Sigmoid colon (tissue), 7 donors: Measurements from ENCODE around the gene EFEMP2. TPM values are rescaled to one million over a fixed set of nuclear protein-coding genes. Genes with fewer than 3 reads are reported as not detected.

Source experiments
- DNase-seq: peaks from one replicate; pipeline ENCODE4 v3.0.0-alpha.2; 2019
- H3K27ac ChIP-seq, 4 donors: fragments of 200-600 bp; sonication (generic); one replicate each; pipeline ENCODE4 v1.5.1; 2016 to 2019; ENCODE audit warnings: mild to moderate bottlenecking in 1 of 4
- H3K27me3 ChIP-seq, 3 donors: fragments of 200-600 bp; sonication (generic); one replicate each; pipeline ENCODE4 v1.5.1; 2019; ENCODE audit warnings: mild to moderate bottlenecking in 1 of 3
- H3K36me3 ChIP-seq, 4 donors: fragments of 200-600 bp; sonication (generic); one replicate each; pipeline ENCODE4 v1.5.1; 2016 to 2019
- H3K4me1 ChIP-seq, 4 donors: fragments of 200-600 bp; sonication (generic); one replicate each; pipeline ENCODE4 v1.5.1; 2017 to 2019
- H3K4me3 ChIP-seq, 4 donors: fragments of 200-600 bp; sonication (generic); one replicate each; pipeline ENCODE4 v1.5.1; 2017 to 2019; ENCODE audit warnings: mild to moderate bottlenecking in 2 of 4, moderate library complexity in 1 of 4
- H3K9me3 ChIP-seq, 4 donors: fragments of 200-600 bp in 3 of 4; sonication (generic) in 3 of 4; one replicate each; pipeline versions ENCODE4 v1.5.1 to v1.6.1; 2013 to 2019
- EP300 ChIP-seq, 4 donors: sonication (generic); formaldehyde crosslinking; IDR thresholded peaks; one replicate each; pipeline ENCODE4 v1.6.1; 2017; ENCODE audit warnings: antibody characterized with exemption in 4 of 4
- POLR2A ChIP-seq, 2 donors: fragments of 450-650 bp; IDR thresholded peaks; one replicate each; pipeline ENCODE4 v1.6.1; 2016; ENCODE audit warnings: antibody characterized with exemption in 2 of 2, mild to moderate bottlenecking in 2 of 2, moderate library complexity in 2 of 2
- POLR2AphosphoS5 ChIP-seq, 4 donors: sonication (generic); formaldehyde crosslinking; IDR thresholded peaks; one replicate each; pipeline ENCODE4 v1.6.1; 2017; ENCODE audit warnings: antibody characterized with exemption in 4 of 4
- WGBS, 2 donors: extraction: QIAGEN DNeasy Blood & Tissue Kit; methylation state at CpG; one replicate each; pipeline ENCODE4 v1.1.7; 2013; 5-methylcytosine and 5-hydroxymethylcytosine counted together
- intact Hi-C: fragments of 100-400 bp; cut with DNase I; formaldehyde crosslinking; loops from one replicate; pipeline ENCODE4 v1.15.1; 2023
- polyA plus RNA-seq, 3 donors: library from polyadenylated mRNA; stranded (reverse); fragments of 200-250 nt; gene quantifications; one replicate each; pipeline ENCODE4 v1.2.3, GENCODE V29; 2013
- total RNA-seq, 4 donors: library from RNA; depleted of rRNA; stranded (reverse); fragments of >200 nt; gene quantifications; one replicate each; pipeline ENCODE4 v1.1.0, GENCODE V29; 2016
- TF ChIP-seq, protein P1 (sequence below), 4 experiments: fragments of 450-650 bp in 3 of 4; fragments of 200-600 bp in 1 of 4; IDR thresholded peaks; one replicate each; pipeline ENCODE4 v1.5.1; 2016 to 2019; ENCODE audit warnings: antibody characterized with exemption in 4 of 4, mild to moderate bottlenecking in 3 of 4, moderate library complexity in 2 of 4
- donor health status: healthy with polysubstance abuse.
- donor health status: Bipolar disorder and iron deficiency.
- donor health status: healthy.

Gene EFEMP2
- total and polyA plus RNA-seq, 7 donors: 8.6 to 120 (median 71.7) TPM

DNA sequence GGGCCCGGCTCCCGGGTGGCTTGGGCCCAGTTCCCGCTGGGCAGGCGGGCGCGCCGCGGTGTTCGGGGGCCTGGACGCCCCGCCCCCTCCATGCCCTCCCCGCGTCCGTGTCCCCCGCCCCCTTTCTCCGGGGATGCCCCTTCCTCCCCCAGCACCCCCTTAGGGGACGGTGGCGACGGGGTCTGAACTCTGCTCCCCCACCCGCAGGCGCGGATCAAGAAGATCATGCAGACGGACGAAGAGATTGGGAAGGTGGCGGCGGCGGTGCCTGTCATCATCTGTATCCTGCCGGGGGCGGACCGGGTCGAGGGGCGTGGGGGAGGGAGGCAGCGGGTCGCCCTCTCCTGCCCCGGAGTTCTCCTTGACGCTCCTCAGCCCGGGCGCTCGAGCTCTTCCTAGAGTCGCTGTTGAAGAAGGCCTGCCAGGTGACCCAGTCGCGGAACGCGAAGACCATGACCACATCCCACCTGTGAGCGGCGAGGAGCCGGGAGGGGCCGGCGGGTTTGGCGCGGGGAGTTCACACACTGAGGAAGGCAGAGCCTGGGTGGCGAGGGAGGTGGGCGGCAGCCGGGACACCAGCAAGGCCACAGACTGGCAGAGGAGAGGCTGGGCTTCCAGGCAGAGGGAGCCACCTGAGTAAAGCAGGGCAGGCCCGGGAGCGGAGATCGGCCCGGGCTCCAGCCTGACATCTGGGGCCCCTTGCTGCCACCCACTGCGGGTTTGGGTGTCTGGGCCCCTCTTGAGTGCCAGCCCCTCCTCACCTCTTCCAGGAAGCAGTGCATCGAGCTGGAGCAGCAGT, 47.2 kb upstream of the EFEMP2 start:
- Histone ChIP-seq H3K9me3 (no peaks in the 10 kb centered on the region), H3K36me3 (peaks cover 0 to 36% (median 6%) of the 10 kb centered on the region in 4 donors), H3K27me3 (no peaks in the 10 kb centered on the region), H3K4me1 (peaks cover 0 to 53% (median 49%) of the 10 kb centered on the region in 4 donors), H3K27ac (peak overlapping the region; percentile 86 to 98 (median 90)), H3K4me3 (peak overlapping the region; percentile 68 to 99 (median 92))
- 0 to 1% methylated on average over 60 of the region's 60 CpGs for WGBS, 2 donors
- intact Hi-C loops: loop anchor here (1.0 to 5.0 kb wide), 3 partner anchors 29 to 62 kb away; partner anchors contain the start of genes CCDC85B, CFL1 and SART1
- peak; percentile 84 for DNase-seq
- TF ChIP-seq POLR2A (IDR thresholded peaks at IDR 0.05): no peak
- peak in 1 of 4 donors; percentile 18 for TF ChIP-seq POLR2AphosphoS5 (IDR thresholded peaks at IDR 0.05)

DNA sequence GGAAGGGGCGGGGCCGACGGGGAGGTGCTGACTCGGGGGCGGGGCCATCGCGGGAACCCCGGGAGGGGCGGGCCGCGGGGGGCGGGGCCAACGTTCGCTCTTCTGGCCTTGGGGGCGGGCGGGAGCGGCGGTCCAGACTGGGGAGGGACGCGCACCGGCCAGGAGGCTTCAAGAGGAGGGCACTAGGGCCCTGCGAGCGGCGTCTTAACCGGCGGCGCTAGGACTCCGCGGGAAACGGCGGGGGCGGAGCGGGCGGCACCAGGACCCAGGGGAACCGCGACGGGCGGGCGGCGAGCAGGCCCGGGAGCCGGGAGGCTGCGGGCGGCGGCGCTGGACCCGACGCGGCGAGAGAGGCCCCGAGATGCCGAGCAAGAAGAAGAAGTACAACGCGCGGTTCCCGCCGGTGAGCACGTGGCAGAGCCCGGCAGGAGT, 46.6 kb upstream of the EFEMP2 start, which contains the start of gene DRAP1:
Gene DRAP1 (plus strand): TSS at position 286 of the 432 bp plus-strand sequence. CDS start 76 bp downstream, at position 362.
- peak; percentile 32 to 78 (median 72) for TF ChIP-seq POLR2AphosphoS5 (IDR thresholded peaks at IDR 0.05)
- TF ChIP-seq POLR2A (IDR thresholded peaks at IDR 0.05): peak; percentile 14 to 32
- TF ChIP-seq EP300 (IDR thresholded peaks at IDR 0.05): no peak
- TF ChIP-seq, protein P1, sequence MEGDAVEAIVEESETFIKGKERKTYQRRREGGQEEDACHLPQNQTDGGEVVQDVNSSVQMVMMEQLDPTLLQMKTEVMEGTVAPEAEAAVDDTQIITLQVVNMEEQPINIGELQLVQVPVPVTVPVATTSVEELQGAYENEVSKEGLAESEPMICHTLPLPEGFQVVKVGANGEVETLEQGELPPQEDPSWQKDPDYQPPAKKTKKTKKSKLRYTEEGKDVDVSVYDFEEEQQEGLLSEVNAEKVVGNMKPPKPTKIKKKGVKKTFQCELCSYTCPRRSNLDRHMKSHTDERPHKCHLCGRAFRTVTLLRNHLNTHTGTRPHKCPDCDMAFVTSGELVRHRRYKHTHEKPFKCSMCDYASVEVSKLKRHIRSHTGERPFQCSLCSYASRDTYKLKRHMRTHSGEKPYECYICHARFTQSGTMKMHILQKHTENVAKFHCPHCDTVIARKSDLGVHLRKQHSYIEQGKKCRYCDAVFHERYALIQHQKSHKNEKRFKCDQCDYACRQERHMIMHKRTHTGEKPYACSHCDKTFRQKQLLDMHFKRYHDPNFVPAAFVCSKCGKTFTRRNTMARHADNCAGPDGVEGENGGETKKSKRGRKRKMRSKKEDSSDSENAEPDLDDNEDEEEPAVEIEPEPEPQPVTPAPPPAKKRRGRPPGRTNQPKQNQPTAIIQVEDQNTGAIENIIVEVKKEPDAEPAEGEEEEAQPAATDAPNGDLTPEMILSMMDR (IDR thresholded peaks at IDR 0.05): no peak
- DNase-seq: peak; percentile 99
- H3K4me3 ChIP-seq: peak within 1 kb of the TSS; percentile 90 to 99 (median 97)
- peaks cover 0 to 36% (median 6%) of the 10 kb centered on the region in 4 donors for H3K36me3 ChIP-seq
- no peaks in the 10 kb centered on the region for H3K9me3 ChIP-seq
- intact Hi-C loops: loop anchor here (1.0 to 5.0 kb wide), 3 partner anchors 29 to 62 kb away; partner anchors contain the start of genes CCDC85B, CFL1 and SART1
- WGBS, 2 donors: 1% methylated on average over 59 of the region's 59 CpGs
- H3K27me3 ChIP-seq: no peaks in the 10 kb centered on the region
- peaks cover 0 to 58% (median 53%) of the 10 kb centered on the region in 4 donors for H3K4me1 ChIP-seq
- peak within 1 kb of the TSS; percentile 95 to 99 (median 98) for H3K27ac ChIP-seq

DNA sequence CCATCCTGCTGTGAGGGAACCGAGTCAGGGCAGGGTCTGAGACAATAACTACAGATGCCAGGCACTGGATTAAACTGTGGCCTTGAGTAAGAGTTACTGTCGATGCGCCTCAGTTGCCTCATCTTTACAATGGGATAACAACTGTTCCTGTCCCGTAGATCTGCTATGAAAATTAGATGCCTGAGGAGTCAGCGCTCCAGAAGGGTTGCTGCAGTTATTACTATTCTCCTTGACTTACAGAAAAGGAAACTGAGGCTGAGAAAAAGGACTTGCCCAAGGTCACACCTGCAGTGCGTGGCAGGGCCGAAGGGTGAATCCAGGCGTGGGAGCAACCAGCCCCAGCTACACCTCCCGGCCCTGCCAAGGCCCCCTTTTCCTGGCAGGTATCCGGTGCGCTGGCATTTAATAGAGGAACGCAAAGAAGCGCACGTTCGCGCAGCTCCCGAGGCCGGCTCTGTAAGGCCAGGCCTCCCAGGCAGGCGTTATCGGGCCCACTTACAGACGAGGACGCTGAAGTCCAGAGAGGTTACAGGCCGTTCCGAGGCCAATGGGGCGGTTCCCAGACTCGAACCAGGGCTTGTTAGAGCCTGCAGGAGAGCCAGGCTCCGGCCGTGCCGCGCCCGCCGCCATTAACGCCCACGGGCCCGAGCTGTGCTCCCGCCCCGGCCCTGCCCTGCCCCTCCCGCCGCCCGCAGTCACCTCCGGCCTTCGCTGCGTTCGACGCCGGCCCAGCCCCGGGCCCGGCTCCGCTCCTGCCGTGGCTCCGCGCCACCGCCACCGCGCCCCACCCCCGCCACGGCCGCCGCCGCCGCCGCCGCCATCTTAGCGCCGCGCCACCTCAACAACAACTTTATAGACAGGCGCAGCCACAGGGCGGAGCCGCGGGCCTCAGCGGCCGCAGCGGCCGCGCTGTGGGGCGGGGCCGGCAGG, 45.9 kb upstream of the EFEMP2 start, which contains the start of gene C11orf68:
Gene C11orf68 (minus strand): TSS at position 852 of the 930 bp plus-strand sequence. CDS start 31 bp downstream, at position 821.
- TF ChIP-seq, protein P1 (IDR thresholded peaks at IDR 0.05): no peak
- no peak for TF ChIP-seq EP300 (IDR thresholded peaks at IDR 0.05)
- TF ChIP-seq POLR2A (IDR thresholded peaks at IDR 0.05): no peak
- TF ChIP-seq POLR2AphosphoS5 (IDR thresholded peaks at IDR 0.05): peak; percentile 61 to 76 (median 64)
- WGBS, 2 donors: 4% methylated on average over 77 of the region's 77 CpGs
- H3K36me3 ChIP-seq: peaks cover 0 to 34% (median 6%) of the 10 kb centered on the region in 4 donors
- DNase-seq: peak; percentile 80
- H3K4me1 ChIP-seq: peaks cover 0 to 59% (median 53%) of the 10 kb centered on the region in 4 donors
- no peaks in the 10 kb centered on the region for H3K27me3 ChIP-seq
- H3K4me3 ChIP-seq: peak within 1 kb of the TSS; percentile 90 to 99 (median 97)
- intact Hi-C loops: loop anchor here (1.0 to 5.0 kb wide), 3 partner anchors 28 to 61 kb away; partner anchors contain the start of genes CCDC85B, CFL1 and SART1
- H3K9me3 ChIP-seq: no peaks in the 10 kb centered on the region
- H3K27ac ChIP-seq: peak within 1 kb of the TSS; percentile 95 to 99 (median 98)

DNA sequence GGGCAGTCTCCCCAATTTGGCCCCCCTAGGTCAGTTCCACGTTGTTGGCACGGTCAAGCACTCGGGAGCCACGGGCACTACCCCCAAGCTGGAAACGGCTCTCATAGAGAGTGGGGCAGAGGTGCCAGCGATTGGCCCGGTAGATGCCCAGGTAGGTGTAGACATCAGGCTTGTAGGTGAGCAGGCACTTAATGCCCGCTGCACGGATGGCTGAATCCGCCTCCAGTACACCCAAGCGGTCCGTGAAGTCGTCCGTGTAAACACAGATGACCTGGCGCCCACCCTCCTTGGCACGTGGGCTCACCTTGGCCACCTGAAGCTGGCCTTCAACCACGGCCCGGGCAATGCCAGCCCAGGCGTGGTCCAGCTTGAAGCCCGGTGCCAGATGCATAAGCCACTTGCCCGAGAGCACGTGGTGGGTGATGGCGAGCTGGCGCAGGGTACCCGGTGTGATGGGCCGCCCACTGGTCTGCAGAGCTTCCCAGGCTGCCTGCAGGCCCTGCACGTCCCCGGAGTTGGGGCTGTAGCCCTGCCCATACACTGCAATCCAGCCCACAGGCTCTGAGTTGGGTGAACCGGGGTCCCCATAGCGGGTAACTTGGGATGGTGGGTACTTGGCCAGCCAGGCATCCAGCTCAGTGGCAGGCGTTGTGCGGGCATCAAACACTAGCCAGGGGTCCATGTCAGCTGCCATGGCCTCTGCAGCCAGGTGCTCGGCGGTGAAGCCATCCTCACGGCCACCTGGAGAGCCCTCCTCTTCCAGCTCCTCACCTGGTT, 45.0 kb upstream of the EFEMP2 start:
- intact Hi-C loops: loop anchor here (2.0 to 5.0 kb wide), 2 partner anchors 43 to 60 kb away; partner anchors contain the start of genes CFL1 and SART1
- peaks cover 0 to 27% (median 2%) of the 10 kb centered on the region in 4 donors for H3K36me3 ChIP-seq
- no peaks in the 10 kb centered on the region for H3K9me3 ChIP-seq
- H3K4me1 ChIP-seq: peaks cover 0 to 59% (median 53%) of the 10 kb centered on the region in 4 donors
- DNase-seq: no peak
- peak overlapping the region; percentile 94 to 99 (median 96) for H3K27ac ChIP-seq
- H3K27me3 ChIP-seq: no peaks in the 10 kb centered on the region
- whole genome bisulfite sequencing, 2 donors: 87 to 90% methylated on average over 35 of the region's 35 CpGs
- TF ChIP-seq POLR2AphosphoS5 (IDR thresholded peaks at IDR 0.05) (no peak), POLR2A (IDR thresholded peaks at IDR 0.05) (no peak), EP300 (IDR thresholded peaks at IDR 0.05) (no peak)
- TF ChIP-seq, protein P1 (IDR thresholded peaks at IDR 0.05): no peak
- H3K4me3 ChIP-seq: peak overlapping the region; percentile 90 to 98 (median 94)
